Uterus (tissue), 4 donors: Measurements from ENCODE around the gene TAS2R38. TPM values are rescaled to one million over a fixed set of nuclear protein-coding genes. Genes with fewer than 3 reads are reported as not detected.

ENCODE experiments used
- DNase-seq, 2 donors: peaks; one replicate each; pipeline ENCODE4 v3.0.0-alpha.2; 2019 to 2020
- H3K27ac ChIP-seq, 2 donors: fragments of 200-600 bp; sonication (generic); 1 replicate in 1 of 2; 2 replicates in 1 of 2; pipeline ENCODE4 v1.5.1; 2016 to 2018
- H3K27me3 ChIP-seq, 2 donors: fragments of 200-600 bp; sonication (generic); one replicate each; pipeline ENCODE4 v1.5.1; 2018 to 2019; ENCODE audit warnings: control low read depth in 1 of 2
- H3K36me3 ChIP-seq, 2 donors: fragments of 200-600 bp; sonication (generic); one replicate each; pipeline ENCODE4 v1.5.1; 2019; ENCODE audit warnings: control low read depth in 1 of 2
- H3K4me1 ChIP-seq, 2 donors: fragments of 200-600 bp; sonication (generic); one replicate each; pipeline ENCODE4 v1.5.1; 2018 to 2019; ENCODE audit warnings: control low read depth in 1 of 2
- H3K4me3 ChIP-seq, 2 donors: fragments of 200-600 bp; sonication (generic); 1 replicate in 1 of 2; 2 replicates in 1 of 2; pipeline ENCODE4 v1.5.1; 2018 to 2019; ENCODE audit warnings: mild to moderate bottlenecking in 1 of 2
- H3K9me3 ChIP-seq, 2 donors: fragments of 200-600 bp; sonication (generic); one replicate each; pipeline ENCODE4 v1.5.1; 2019; ENCODE audit warnings: control low read depth in 1 of 2
- CTCF ChIP-seq, 4 experiments: fragments of 200-600 bp in 2 of 4; fragments of 450-650 bp in 2 of 4; sonication (generic) in 2 of 4; IDR thresholded peaks; one replicate each; pipeline ENCODE4 v1.5.1; 2016 to 2019; ENCODE audit warnings: antibody characterized with exemption in 4 of 4, mild to moderate bottlenecking in 2 of 4, moderate library complexity in 1 of 4
- POLR2A ChIP-seq, 2 donors: fragments of 450-650 bp; IDR thresholded peaks; one replicate each; pipeline ENCODE4 v1.6.1; 2016; ENCODE audit warnings: antibody characterized with exemption in 2 of 2, mild to moderate bottlenecking in 1 of 2, moderate library complexity in 1 of 2
- intact Hi-C: fragments of 100-400 bp; cut with DNase I; formaldehyde crosslinking; loops from one replicate; pipeline ENCODE4 v1.15.1; 2023; ENCODE audit warnings: low total_unique reads
- total RNA-seq, 4 donors: library from RNA; depleted of rRNA in 3 of 4; stranded (reverse); fragments of >200 nt in 3 of 4; gene quantifications; one replicate each; pipeline versions ENCODE4 v1.1.0 to v1.2.4, GENCODE V29; 2014 to 2023
- donor health status: DM: yes; HTN: yes; CAD: no.

Gene TAS2R38
- total RNA-seq, 4 donors from 2014 or later = not detected

GRCh38 chr7:141949021-141949420, 24.6 kb downstream of the TAS2R38 start:
- no peaks in the 10 kb centered on the region for H3K36me3 ChIP-seq
- no peaks in the 10 kb centered on the region for H3K4me1 ChIP-seq
- TF ChIP-seq CTCF (IDR thresholded peaks at IDR 0.05) (no peak), POLR2A (IDR thresholded peaks at IDR 0.05) (no peak)
- H3K4me3 ChIP-seq = no peak overlapping the region
- no peaks in the 10 kb centered on the region for H3K27me3 ChIP-seq
- intact Hi-C loops = no loop called here
- no peak overlapping the region for H3K27ac ChIP-seq
- no peak for DNase-seq
- H3K9me3 ChIP-seq = no peaks in the 10 kb centered on the region

GRCh38 chr7:141946796-141947195, 26.8 kb downstream of the TAS2R38 start, which contains the start of gene CLEC5A:
TSS of gene CLEC5A (minus strand) at chr7:141946974. CDS start at chr7:141946292, 682 bp downstream.
- Histone ChIP-seq H3K27ac (no peak within 1 kb of the TSS), H3K36me3 (no peaks in the 10 kb centered on the region), H3K9me3 (no peaks in the 10 kb centered on the region), H3K4me1 (no peaks in the 10 kb centered on the region), H3K4me3 (no peak within 1 kb of the TSS), H3K27me3 (no peaks in the 10 kb centered on the region)
- TF ChIP-seq CTCF (IDR thresholded peaks at IDR 0.05) = no peak
- no peak for DNase-seq
- intact Hi-C loops = no loop called here

GRCh38 chr7:141945356-141945755, 28.2 kb downstream of the TAS2R38 start:
- DNase-seq = no peak
- Histone ChIP-seq H3K4me3 (no peak overlapping the region), H3K36me3 (no peaks in the 10 kb centered on the region), H3K4me1 (no peaks in the 10 kb centered on the region), H3K9me3 (no peaks in the 10 kb centered on the region), H3K27ac (no peak overlapping the region), H3K27me3 (no peaks in the 10 kb centered on the region)
- intact Hi-C loops = no loop called here
- TF ChIP-seq POLR2A (IDR thresholded peaks at IDR 0.05) (no peak), CTCF (IDR thresholded peaks at IDR 0.05) (no peak)

DNA sequence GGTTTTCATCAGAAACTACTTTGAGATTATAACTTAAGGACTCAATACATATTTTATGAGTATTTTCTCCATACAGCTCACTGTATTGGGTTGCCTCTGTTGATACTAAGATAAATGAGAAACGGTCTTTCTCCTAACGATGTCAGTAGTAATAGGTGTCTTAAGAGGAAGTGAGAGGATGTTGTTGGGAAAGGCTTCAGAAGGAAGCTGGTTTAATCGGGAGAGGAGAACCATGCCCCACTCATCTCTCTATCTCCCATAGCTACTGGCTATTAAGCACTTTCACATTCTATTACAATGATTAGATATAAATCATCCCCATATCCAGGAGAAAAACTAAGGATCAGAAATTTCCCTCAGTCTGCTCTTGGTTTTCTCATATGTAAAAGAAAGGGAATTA, 28.8 kb downstream of the TAS2R38 start:
- no peak for DNase-seq
- Histone ChIP-seq H3K4me1 (no peaks in the 10 kb centered on the region), H3K36me3 (no peaks in the 10 kb centered on the region), H3K4me3 (no peak overlapping the region), H3K9me3 (no peaks in the 10 kb centered on the region), H3K27me3 (no peaks in the 10 kb centered on the region), H3K27ac (no peak overlapping the region)
- intact Hi-C loops = no loop called here
- TF ChIP-seq POLR2A (IDR thresholded peaks at IDR 0.05) = no peak
- TF ChIP-seq CTCF (IDR thresholded peaks at IDR 0.05) = no peak

DNA sequence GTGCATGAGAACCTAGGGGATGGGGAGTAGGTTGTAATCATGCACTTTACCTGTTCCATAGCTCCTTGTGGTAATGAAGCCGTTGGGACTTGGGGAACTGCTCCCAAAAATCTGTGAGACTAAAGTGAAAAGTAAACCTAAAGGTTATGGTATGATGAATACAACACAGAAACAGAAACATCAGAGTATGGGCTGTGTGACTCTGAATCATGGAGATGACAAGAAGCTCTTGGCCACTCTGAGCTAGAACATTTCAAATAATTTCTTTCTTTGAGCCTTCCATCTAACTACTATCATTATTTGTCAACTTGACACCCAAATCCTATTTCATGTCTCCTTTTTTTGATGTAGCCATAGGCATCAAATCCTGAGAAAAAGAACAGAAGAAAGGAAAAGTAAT, 29.7 kb downstream of the TAS2R38 start:
- Histone ChIP-seq H3K4me1 (no peaks in the 10 kb centered on the region), H3K27ac (no peak overlapping the region), H3K4me3 (no peak overlapping the region), H3K27me3 (no peaks in the 10 kb centered on the region), H3K36me3 (no peaks in the 10 kb centered on the region), H3K9me3 (no peaks in the 10 kb centered on the region)
- TF ChIP-seq CTCF (IDR thresholded peaks at IDR 0.05) (no peak), POLR2A (IDR thresholded peaks at IDR 0.05) (no peak)
- DNase-seq = no peak
- intact Hi-C loops = no loop called here
